K562 (cell line): ENCODE data around the gene LRP4. TPM values are rescaled to one million over a fixed set of nuclear protein-coding genes. Genes with fewer than 3 reads are reported as not detected.

Experiments used
- ATAC-seq: fragments of 200-7000 bp; cut with Tn5 transposase; 3 replicates; pipeline ENCODE4 v1.9.1; 2020; ENCODE audit warnings: moderate library complexity
- BruUV-seq: library from RNA; stranded (reverse); fragments of 400-500 nt; replicated peaks from 2 replicates; lab custom pipeline; 2021; lab: Mats Ljungman, UMichigan
- CTCF ChIA-PET: fragments of 300-600 bp; formaldehyde crosslinking; extraction: SDS; loops from one replicate; lab custom pipeline; 2021; ENCODE audit warnings: low intra/inter-chr PET ratio; lab: Yijun Ruan, JAX
- POLR2A ChIA-PET: fragments of 300-600, 350-650 bp; sonication (Branson Sonifier 250); formaldehyde crosslinking; extraction: SDS; loops from one replicate; lab custom pipeline; 2021; ENCODE audit warnings: antibody characterized with exemption, inconsistent platforms; lab: Yijun Ruan, JAX
- DNase-seq, 4 experiments: peaks; one replicate each; pipeline versions ENCODE4 v3.0.0 to v3.0.0-alpha.2; 2011 to 2018; ENCODE audit warnings: low spot score in 3 of 4, mixed read lengths in 3 of 4; ENCODE audit errors: extremely low read depth in 1 of 4
- FAIRE-seq: peaks from 2 replicates; lab custom pipeline; 2011; peaks lifted over from hg19 to GRCh38; lab: Jason Lieb, UNC
- H2AFZ ChIP-seq: 2 replicates; pipeline ENCODE4 v1.6.0; 2011; ENCODE audit warnings: low read depth, low read length, control low read depth, inconsistent platforms
- H3K27ac ChIP-seq: fragments of 200-600 bp; 3 replicates; pipeline ENCODE4 v1.8.0; 2011; ENCODE audit warnings: low read depth, mild to moderate bottlenecking, control low read depth, inconsistent platforms, low read length, moderate library complexity, mixed read lengths; ENCODE audit errors: extremely low read depth
- H3K27me3 ChIP-seq, 2 experiments: fragments of 300-600 bp in 1 of 2; 2 replicates in 1 of 2; 3 replicates in 1 of 2; pipeline versions ENCODE4 v1.6.0 to v1.8.0; 2011; ENCODE audit warnings: inconsistent platforms in 2 of 2, low read length in 2 of 2, mild to moderate bottlenecking in 1 of 2, mixed read lengths in 1 of 2, moderate library complexity in 1 of 2; ENCODE audit not compliant: control insufficient read depth in 2 of 2, insufficient read depth in 2 of 2
- H3K36me3 ChIP-seq: fragments of 300-600 bp; 3 replicates; pipeline ENCODE4 v1.8.0; 2011; ENCODE audit warnings: mild to moderate bottlenecking, low read length, inconsistent platforms; ENCODE audit not compliant: control insufficient read depth, insufficient read depth
- H3K4me1 ChIP-seq, 2 experiments: fragments of 200-600 bp in 1 of 2; replicated peaks in 1 of 2; 2 replicates in 1 of 2; 3 replicates in 1 of 2; pipeline versions ENCODE4 v1.5.1 to v1.8.0; 2011; ENCODE audit warnings: inconsistent platforms in 2 of 2, low read length in 2 of 2, mild to moderate bottlenecking in 1 of 2, mixed read lengths in 1 of 2, moderate library complexity in 1 of 2; ENCODE audit not compliant: control insufficient read depth in 2 of 2, insufficient read depth in 2 of 2
- H3K4me2 ChIP-seq: 2 replicates; pipeline ENCODE4 v1.6.1; 2011; ENCODE audit warnings: low read length, control low read depth, inconsistent platforms, mixed read lengths; ENCODE audit not compliant: insufficient read depth
- H3K4me3 ChIP-seq: fragments of 200-600 bp; sonication (generic), shearing (Covaris generic); 2 replicates; pipeline ENCODE4 v1.5.1; 2016; ENCODE audit warnings: control low read depth, inconsistent platforms
- H3K79me2 ChIP-seq: fragments of 200-600 bp; 3 replicates; pipeline ENCODE4 v1.8.0; 2011; ENCODE audit warnings: low read length, inconsistent platforms; ENCODE audit not compliant: control insufficient read depth, insufficient read depth
- H3K9ac ChIP-seq, 2 experiments: 2 replicates each; pipeline versions ENCODE4 v1.6.0 to v1.6.1; 2011; ENCODE audit warnings: low read depth in 2 of 2, low read length in 2 of 2, control low read depth in 1 of 2, inconsistent platforms in 1 of 2, mild to moderate bottlenecking in 1 of 2, mixed read lengths in 1 of 2; ENCODE audit not compliant: insufficient read depth in 1 of 2
- H3K9me1 ChIP-seq: one replicate; pipeline ENCODE4 v1.6.0; 2011; ENCODE audit warnings: inconsistent platforms, mild to moderate bottlenecking, low read length, moderate library complexity; ENCODE audit not compliant: control insufficient read depth, insufficient read depth
- H3K9me3 ChIP-seq: replicated peaks from 2 replicates; pipeline ENCODE4 v1.5.1; 2011; ENCODE audit warnings: low read depth, low read length, inconsistent platforms; ENCODE audit not compliant: control insufficient read depth, insufficient read depth
- H4K20me1 ChIP-seq: replicated peaks from 2 replicates; pipeline ENCODE4 v1.6.1; 2011; ENCODE audit warnings: low read length, inconsistent platforms, mixed read lengths; ENCODE audit not compliant: control insufficient read depth, insufficient read depth
- CBX3 ChIP-seq, 2 experiments: IDR thresholded peaks; 1 replicate in 1 of 2; 2 replicates in 1 of 2; pipeline ENCODE4 v1.6.1; 2012; ENCODE audit warnings: inconsistent platforms in 2 of 2, low read length in 2 of 2, borderline replicate concordance in 1 of 2, control low read depth in 1 of 2
- E2F1 ChIP-seq: sonication (generic); formaldehyde crosslinking; IDR thresholded peaks from 2 replicates; pipeline ENCODE4 v1.8.1; 2023; ENCODE audit warnings: mild to moderate bottlenecking, missing genetic modification reagents, moderate library complexity
- FOXA3 ChIP-seq, 2 experiments: fragments of 450-650 bp in 1 of 2; sonication (generic) in 1 of 2; formaldehyde crosslinking; IDR thresholded peaks in 1 of 2; conservative IDR thresholded peaks in 1 of 2; 2 replicates each; pipeline versions ENCODE4 v1.4.0 to v1.8.0; 2020 to 2022; ENCODE audit warnings: mild to moderate bottlenecking in 2 of 2, missing genetic modification reagents in 1 of 2
- GTF2F1 ChIP-seq: IDR thresholded peaks from 2 replicates; pipeline ENCODE4 v1.6.1; 2011; ENCODE audit warnings: low read depth, low read length, improper control_type of control experiment
- NFATC3 ChIP-seq: fragments of 450-650 bp; IDR thresholded peaks from 2 replicates; pipeline ENCODE4 v1.6.1; 2017; ENCODE audit warnings: mild to moderate bottlenecking
- SETDB1 ChIP-seq: IDR thresholded peaks from one replicate; pipeline ENCODE4 v1.6.1; 2012; ENCODE audit warnings: low read length, control low read depth, inconsistent platforms
- SREBF2 ChIP-seq: sonication (generic); formaldehyde crosslinking; IDR thresholded peaks from 2 replicates; pipeline ENCODE4 v1.4.0; 2020; ENCODE audit warnings: mild to moderate bottlenecking, missing genetic modification reagents
- TFAP4 ChIP-seq: sonication (generic); formaldehyde crosslinking; IDR thresholded peaks from 2 replicates; pipeline ENCODE4 v1.8.0; 2022; ENCODE audit warnings: missing genetic modification reagents, mild to moderate bottlenecking, moderate library complexity, borderline replicate concordance
- ZNF518B ChIP-seq: fragments of 250-450 bp; sonication (Bioruptor Pico); IDR thresholded peaks from 2 replicates; pipeline ENCODE4 v1.5.0; 2021; ENCODE audit warnings: mild to moderate bottlenecking, moderate library complexity
- WGBS: fragments of 100-300 bp; shearing (Covaris generic); methylation state at CpG from one replicate; pipeline ENCODE4 v1.1.6; 2016; ENCODE audit warnings: low coverage, mixed read lengths; ENCODE audit not compliant: insufficient coverage; ENCODE audit errors: missing lambda C conversion rate; 5-methylcytosine and 5-hydroxymethylcytosine counted together
- in situ Hi-C: fragments of 300-500 bp; cut with MboI; formaldehyde crosslinking; loops from 4 replicates; pipeline ENCODE4 v1.15.0; 2018; ENCODE audit warnings: inconsistent platforms, mixed read lengths
- intact Hi-C: fragments of 100-400 bp; cut with micrococcal nuclease; formaldehyde crosslinking; loops from 2 replicates; pipeline ENCODE4 v1.14.2; 2022
- polyA plus RNA-seq, 8 experiments: library from polyadenylated mRNA; depleted of rRNA in 4 of 8; stranded (reverse) in 5 of 8; unstranded in 3 of 8; fragments of >200 nt; fragmentation: Nextera tagmentation in 2 of 8; fragmentation: Illumina TruSeq in 1 of 8; extraction: Ambion mirVana in 2 of 8; extraction: Trizol in 1 of 8; gene quantifications; 2 replicates each; pipeline versions ENCODE4 v1.2.1 to v1.2.3, GENCODE V29; 2011 to 2014; ENCODE audit warnings: inconsistent platforms in 1 of 8, missing spikeins in 1 of 8
- total RNA-seq, 7 experiments: library from RNA; depleted of rRNA in 6 of 7; stranded (reverse); fragments of >200 nt in 6 of 7; fragmentation: Illumina TruSeq in 2 of 7; extraction: Trizol in 2 of 7; gene quantifications; 2 replicates each; pipeline versions ENCODE4 v1.2.1 to v1.2.3, GENCODE V29; 2011 to 2021; ENCODE audit warnings: low replicate concordance in 1 of 7

Gene LRP4
- total and polyA plus RNA-seq, 9 of the 15 experiments (the other 6 are each of a cell fraction or from before 2014, with no cell fraction given): 0.04 to 0.54 (median 0.10) TPM

- no peaks in the 10 kb centered on the region for H3K79me2 ChIP-seq
- H3K27me3 ChIP-seq: peaks cover 11 to 38% of the 10 kb centered on the region in 2 experiments
- in situ Hi-C loops: no loop called here
- ATAC-seq: no peak
- H3K27ac ChIP-seq: no peak overlapping the region
- no peak overlapping the region for H3K4me2 ChIP-seq
- no TSS peak for BruUV-seq
- H2AFZ ChIP-seq: no peak overlapping the region
- H3K4me3 ChIP-seq: no peak overlapping the region
- FAIRE-seq: no peak
- H3K9ac ChIP-seq: no peak overlapping the region
- peaks cover 0 to 4% of the 10 kb centered on the region in 2 experiments; a peak in 2 of 5 replicates for H3K4me1 ChIP-seq
- ChIA-PET POLR2A (interaction anchor here (0.9 kb wide), 1 partner anchor 252 kb away, joined by 3 read pairs; no protein-coding TSS in a partner anchor), CTCF (interaction anchor here (0.5 kb wide), 1 partner anchor 17 kb away, joined by 3 read pairs; no protein-coding TSS in a partner anchor)
- H3K9me3 ChIP-seq: no peaks in the 10 kb centered on the region
- H3K36me3 ChIP-seq: no peaks in the 10 kb centered on the region
- 25% methylated on average over 16 of the region's 16 CpGs for WGBS
- TF ChIP-seq SREBF2 (no peak), E2F1 (CRISPR knock-in tag) (no peak), TFAP4 (CRISPR knock-in tag) (no peak), SETDB1 (no peak), GTF2F1 (no peak), CBX3 (IDR thresholded peaks at IDR 0.05; ENCODE audit: borderline replicate concordance in 1 of 2, low read length in 2 of 2) (no peak), FOXA3 (CRISPR knock-in tag; conservative IDR thresholded peaks at IDR 0.05 in 1 of 2, IDR thresholded peaks at IDR 0.05 in 1 of 2) (no peak), ZNF518B (CRISPR knock-in tag) (no peak), NFATC3 (no peak)
- TF ChIP-seq, all 486 proteins: peak for 0
- H3K9me1 ChIP-seq: no peaks in the 10 kb centered on the region
- intact Hi-C loops: no loop called here
- no peak for DNase-seq
- peaks cover 9% of the 10 kb centered on the region; the same call in 1 of the 2 replicates for H4K20me1 ChIP-seq
Measured at GRCh38 chr11:46894506-46894905, 23.8 kb downstream of the LRP4 start.
